ENCODE data around the gene RBCK1.
"Not testable (repeated sequence)": the region's sequence is repeated elsewhere in the genome, so short reads cannot be mapped to it uniquely, and the experiment has no call there.

RBCK1 gene

DNA sequence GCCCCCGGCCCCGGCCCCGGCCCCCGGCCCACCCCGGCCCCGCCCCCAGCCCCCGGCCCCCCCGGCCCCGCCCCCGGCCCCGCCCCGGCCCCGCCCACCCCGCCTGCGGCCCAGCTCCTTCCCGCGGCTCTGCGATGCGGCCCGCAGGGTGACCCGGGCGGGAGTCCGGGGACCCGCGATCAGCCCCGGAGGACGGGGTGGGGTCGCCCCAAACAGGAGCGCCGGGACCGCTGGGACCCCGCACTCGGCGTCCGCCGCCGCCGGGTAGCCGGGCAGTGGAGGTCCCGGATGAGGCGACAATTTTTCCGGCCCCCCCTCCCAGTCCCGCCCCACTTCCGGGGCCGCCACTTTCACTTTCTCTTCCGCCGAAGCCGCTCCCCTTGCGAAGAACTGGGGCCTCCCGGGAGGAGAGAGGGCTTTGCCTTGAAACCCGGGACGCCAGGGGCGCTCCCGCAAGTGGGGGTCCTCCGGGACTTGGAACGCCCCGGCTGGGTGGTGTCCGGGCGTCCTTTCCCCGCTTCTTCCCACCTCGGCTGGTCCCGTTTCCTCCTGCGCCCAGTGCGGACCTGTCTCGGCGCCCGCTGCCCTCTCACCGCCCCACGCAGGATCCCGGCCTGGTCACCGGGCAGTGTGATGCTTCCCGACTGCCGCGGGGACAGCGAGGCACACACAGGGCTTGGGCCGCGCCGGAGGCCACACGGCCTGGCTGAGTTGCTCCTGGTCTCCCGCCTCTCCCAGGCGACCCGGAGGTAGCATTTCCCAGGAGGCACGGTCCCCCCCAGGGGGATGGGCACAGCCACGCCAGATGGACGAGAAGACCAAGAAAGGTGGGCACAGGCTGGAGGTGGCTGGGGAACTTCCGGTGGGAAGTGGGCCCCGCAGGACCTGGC lies at the start of gene RBCK1:
Gene RBCK1 (plus strand): TSS at position 347 of the 890 bp plus-strand sequence. CDS start 459 bp downstream, at position 806.
- peak; percentile 90 for DNase-seq (ENCODE audit: low spot score)

DNA sequence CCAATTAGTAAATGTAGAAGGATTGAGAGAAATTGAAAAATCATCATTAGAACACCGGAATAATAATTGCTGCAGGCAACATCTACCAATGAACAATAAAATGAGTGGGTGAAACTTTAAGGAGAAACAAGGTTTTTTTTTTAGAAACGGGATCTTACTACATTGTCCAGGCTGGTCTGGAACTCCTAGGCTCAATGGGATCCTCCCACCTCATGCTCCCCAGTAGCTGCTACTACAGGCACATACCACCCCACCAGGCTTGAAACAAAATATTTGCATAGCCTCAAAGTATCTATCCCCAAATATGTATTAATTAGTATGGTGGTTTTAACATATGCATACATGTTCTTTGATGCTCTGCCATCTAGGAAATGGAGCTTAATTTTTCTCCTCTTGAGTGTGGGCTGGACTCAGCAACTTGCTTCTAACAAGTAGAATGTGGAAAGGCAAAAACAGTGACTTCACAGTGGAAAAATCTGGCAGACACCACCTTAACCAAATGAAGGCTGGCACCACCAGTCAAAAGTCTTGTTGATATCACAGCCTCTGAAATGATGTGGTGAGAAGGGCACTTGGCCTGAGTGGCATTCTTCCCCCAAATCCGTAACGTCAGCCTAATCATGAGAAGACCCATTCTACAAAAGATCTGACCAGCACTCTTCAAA lies 49.1 kb upstream of the RBCK1 start:
- no peak for DNase-seq (ENCODE audit: low spot score)

DNA sequence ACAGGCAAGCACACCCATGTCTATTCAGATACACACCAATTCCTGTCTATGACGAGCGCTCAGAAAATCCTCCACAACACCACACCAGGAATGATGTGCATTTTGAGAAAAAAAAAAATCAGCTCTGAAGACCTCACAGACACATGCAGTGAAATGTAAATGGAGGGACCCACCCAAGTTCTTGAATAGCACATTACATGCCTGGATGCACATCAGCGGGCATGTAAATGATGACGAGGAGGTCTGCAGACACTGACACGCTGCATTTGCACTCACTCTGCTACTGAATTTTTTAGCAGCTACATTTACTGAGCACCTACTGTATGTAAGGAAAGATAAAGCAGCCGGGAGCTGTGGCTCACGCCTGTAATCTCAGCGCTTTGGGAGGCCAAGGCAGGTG lies 46.5 kb upstream of the RBCK1 start:
- DNase-seq (ENCODE audit: low spot score): no peak

DNA sequence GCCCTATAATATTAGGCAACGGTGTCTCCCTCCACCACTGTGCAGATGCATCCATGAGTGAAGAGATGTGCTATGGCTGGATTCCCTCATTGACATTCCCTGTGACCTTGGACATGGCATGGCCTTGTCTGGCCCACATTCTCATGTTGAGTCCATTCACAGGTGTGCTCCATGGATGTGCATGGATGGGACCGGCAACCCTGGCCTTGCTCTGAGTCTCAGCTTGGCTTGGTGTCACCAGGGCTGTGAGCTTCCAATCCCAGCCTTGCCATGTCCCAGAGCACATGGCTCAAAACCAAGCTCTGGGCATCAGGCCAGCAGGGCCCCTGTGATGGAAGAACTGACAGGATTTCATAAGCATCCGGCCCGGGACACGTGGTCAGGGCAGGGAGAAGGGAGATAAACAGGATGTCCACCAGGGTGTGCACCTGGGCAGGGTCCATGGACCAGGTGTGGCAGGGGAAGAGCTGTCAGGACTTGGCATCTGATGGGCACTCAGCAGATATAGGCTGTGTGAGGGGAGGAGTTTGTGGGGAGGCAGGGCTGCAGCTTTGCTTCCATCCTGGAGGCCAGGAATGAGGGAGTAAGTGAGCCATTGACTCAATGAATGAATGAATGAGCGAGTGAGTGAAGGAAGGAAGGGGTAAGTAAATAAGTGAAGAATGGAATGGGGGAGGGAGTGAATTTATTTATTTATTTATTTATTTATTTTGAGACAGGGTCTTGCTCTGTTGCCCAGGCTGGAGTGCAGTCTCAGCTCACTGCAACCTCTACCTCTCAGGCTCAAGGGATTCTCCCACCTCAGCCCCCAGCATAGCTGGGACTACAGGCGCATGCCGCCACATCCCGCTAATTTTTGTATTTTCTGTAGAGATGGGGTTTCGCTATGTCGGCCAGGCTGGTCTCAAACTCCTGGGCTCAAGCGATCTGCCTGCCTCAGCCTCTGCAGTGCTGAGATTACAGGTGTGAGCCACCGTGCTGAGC lies 45.5 kb upstream of the RBCK1 start:
- peak; percentile 20 for DNase-seq (ENCODE audit: low spot score)

DNA sequence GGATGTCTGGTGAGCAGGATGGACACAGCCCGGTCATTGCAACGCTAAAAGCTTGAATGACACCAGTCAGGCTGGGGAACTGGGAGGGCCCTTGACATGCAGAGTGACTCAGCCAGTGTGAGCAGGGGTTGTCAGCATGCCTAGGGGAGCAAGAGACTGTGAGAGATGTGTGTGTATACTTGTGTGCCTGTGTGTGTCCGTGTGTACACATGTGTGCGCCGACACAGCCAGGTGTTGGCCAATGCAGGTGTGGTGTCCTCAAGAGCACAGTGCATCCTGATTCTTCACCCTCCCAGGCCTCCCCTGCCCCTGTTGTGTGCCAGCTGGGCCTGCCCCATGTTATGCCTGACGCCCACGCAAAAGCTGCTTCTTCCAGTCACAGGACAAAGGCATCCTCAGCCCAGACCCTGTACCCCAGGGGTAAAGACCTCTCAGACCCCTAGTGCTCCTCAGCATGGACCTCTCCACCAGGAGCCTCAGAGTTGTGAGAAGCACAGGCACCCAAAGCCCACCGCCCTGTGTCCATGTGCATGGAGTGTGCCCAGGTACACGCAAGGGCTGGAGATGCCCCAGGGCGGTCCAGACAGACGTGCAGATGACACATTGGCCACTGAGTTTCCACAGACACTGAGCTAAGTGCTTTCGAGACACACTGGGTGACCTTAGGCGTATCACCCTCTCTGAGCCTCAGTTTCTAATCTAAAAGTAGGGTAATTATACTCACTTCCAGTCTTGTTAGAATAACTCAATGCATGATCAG lies 44.6 kb upstream of the RBCK1 start:
- no peak for DNase-seq (ENCODE audit: low spot score)

DNA sequence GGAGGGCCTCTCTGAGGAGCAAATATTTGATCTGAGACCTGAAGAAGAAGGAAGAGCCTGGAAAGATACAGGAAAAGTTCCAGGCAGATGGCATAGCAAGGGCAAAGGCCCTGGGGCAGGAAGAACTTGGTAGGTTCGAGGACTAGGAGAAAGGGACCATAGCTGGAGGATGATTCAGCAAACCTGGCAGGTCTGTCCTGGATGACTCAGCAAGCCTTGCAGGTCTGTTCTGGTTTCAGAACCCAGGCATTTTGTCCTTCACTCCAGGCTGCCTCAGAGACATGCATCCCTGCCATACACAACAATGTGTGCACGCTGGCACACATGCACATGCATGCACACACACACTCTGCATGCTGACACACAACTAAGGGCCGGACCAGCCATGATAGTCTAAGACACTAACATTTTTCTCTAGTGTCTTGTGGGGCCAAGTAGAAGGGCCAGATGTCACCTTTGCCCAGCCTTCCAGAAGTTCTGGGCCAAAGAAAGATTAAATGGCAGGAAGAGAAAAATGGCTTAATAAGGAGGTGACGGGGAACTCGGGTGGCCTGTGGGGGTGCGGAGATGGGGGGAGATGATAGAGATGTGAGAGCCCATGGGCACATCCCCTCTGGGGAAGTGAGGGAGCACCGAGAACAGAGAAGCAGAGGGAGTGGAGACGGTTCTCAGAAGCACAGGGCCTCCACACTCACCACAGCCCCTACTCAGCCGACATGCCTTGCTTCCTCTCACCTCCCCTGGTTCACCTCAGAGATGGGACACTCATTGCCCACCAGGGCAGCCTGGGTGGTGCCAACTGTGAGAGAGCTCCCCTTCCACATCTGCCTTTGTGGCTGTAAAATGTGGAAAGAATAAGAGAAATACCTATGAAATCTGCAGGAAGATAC lies 42.9 kb upstream of the RBCK1 start:
- DNase-seq (ENCODE audit: low spot score): no peak

DNA sequence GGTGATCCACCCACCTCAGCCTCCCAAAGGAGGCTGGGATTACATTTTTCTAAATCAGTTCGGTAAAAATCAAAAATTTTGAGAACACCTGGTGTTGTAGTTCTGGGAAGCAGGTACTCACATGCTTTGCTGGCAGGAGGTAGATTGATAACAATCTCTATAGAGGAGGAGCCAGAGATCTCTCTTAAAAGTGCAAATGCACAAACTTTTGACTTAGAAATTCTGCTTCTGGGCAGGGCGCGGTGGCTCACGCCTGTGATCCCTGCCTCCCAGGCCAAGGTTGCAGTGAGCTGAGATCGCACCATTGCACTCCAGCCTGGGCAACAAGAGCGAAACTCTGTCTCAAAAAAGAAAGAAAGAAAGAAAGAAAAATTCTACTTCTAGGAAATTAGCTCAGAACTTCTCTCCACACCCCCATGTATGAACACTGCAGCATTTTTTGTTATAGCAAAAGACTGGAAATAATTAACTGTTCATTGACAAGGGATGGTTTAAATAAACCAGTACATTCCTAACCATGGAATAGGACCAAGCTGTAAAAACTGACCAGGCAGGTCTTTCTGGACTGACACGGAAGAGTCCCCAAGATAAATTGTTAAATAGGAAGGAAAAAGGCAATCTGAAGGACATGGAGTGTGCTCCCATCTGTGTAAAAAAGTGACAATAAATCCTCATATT lies 41.9 kb upstream of the RBCK1 start:
- peak; percentile 18 for DNase-seq (ENCODE audit: low spot score)

DNA sequence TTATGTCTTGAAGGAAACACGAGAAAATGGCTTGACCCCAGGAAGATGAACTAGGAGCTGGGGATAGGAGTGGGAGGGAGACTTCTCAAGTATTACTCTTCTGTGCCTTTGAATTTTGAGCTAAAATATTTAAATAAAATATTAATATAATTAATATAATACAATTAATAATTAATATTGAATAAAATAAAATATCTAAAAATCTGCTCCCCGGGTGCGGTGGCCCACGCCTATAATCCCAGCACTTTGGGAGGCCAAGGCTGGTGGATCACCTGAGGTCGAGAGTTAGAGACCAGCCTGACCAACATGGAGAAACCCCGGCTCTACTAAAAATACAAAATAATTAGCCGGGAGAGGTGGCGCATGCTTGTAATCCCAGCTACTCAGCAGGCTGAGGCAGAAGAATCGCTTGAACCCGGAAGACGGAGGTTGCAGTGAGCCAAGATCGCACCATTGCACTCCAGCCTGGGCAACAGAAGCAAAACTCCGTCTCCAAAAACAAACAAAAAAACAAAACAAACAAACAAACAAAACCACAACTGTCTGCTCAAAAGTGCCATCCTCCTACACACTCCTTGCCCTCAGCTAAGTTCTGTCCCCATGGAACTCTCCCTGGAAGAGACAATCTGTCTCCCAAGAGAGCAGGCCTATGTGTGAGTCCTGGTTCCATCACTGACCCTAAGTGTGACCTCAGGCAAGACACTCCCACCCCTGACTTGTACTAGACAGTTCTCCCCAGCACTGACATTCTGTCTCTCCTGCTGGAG lies 41.2 kb upstream of the RBCK1 start:
- no peak for DNase-seq (ENCODE audit: low spot score)

DNA sequence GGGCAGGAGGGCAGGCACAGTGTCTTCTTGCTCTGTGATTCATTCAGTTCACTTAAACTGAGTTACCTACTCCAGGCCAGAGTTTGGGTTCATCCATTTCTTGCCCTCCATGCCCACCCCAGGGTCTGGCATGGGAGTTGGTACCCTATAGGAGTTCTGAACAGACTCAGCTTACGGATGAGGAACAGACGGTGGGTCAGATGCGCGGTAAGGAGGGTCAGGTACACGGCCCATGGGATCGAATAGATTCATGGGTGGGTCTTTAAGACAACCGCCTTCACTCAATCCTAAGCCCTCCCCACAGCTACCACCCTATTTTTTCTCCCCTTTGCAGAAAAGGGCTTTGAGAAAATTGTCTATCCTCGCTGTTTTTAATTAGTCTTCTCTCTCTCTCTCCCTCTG lies 40.6 kb upstream of the RBCK1 start:
- no peak for DNase-seq (ENCODE audit: low spot score)

DNA sequence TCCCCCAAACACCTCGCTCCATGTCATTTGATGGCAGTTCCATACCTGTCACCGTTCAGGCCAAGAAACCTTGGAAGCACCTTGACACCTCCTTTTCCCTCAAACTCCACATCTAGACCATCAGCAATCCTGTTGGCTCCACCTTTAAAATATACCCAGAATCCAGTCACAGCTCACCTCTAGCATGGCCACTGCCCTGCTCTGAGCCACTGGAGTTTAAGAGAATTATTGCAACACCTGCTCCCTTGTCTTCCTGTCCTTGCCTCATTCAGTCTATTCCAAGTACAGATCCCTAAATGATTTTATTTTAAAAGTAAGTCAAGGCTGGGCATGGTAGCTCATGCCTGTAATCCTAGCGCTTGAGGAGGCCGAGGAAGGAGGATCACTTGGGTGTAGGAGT lies 39.2 kb upstream of the RBCK1 start:
- no peak for DNase-seq (ENCODE audit: low spot score)

DNA sequence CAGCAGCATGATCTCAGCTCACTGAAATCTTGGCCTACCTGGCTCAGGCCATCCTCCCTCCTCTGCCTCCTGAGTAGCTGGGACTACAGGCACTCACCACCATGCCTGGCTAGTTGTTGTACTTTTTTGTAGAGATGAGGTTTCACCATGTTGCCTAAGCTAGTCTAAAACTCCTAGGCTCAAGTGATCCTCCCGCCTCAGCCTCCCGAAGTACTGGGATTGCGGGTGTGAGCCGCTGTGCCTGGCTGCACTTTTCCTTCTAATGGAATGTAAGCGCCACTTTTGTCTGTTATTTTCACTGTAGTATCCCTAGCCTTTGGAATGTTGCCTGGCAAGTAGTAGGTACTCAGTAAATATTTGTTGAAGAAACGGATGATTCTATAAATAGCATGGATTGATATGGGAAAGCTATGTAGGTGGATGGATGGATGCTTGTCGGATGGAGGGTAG lies 37.9 kb upstream of the RBCK1 start:
- no peak for DNase-seq (ENCODE audit: low spot score)

DNA sequence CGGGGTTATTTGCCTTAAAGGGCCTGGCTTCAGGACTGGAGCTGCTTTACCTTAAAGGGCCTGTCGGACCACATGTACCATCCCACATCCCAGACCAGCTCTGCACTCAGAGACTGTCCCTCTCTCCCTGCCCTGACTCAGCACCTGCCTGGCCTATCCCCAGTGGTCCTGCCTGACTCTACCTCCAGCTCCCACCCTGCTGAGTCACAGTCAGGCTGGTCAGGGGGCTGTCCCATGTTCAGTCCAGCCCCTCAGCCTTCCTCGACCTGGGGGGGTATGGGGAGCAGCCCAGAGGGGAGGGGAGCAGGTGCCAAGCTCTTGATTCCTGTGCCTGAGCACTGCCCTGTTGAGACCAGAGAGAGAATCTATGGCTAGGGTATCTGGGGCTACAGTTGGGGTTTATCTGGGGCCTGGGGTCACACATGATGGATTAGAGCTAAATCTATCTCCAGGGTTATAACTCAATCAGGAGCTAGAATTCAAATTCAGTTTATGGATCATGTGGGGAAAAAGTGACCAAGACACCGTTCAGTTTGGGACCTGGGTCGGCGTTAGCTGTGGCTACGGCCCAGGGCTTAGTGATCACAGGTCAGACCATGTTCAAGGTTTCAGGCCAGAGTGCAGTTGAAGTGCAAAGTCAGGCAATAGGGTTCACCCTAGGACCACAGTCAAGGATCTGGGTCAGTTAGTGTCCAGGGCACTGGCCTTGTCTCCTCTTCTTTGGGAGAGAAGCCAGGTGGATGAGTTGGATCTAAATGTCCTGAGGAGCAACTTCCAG lies 36.9 kb upstream of the RBCK1 start:
- no peak for DNase-seq (ENCODE audit: low spot score)

DNA sequence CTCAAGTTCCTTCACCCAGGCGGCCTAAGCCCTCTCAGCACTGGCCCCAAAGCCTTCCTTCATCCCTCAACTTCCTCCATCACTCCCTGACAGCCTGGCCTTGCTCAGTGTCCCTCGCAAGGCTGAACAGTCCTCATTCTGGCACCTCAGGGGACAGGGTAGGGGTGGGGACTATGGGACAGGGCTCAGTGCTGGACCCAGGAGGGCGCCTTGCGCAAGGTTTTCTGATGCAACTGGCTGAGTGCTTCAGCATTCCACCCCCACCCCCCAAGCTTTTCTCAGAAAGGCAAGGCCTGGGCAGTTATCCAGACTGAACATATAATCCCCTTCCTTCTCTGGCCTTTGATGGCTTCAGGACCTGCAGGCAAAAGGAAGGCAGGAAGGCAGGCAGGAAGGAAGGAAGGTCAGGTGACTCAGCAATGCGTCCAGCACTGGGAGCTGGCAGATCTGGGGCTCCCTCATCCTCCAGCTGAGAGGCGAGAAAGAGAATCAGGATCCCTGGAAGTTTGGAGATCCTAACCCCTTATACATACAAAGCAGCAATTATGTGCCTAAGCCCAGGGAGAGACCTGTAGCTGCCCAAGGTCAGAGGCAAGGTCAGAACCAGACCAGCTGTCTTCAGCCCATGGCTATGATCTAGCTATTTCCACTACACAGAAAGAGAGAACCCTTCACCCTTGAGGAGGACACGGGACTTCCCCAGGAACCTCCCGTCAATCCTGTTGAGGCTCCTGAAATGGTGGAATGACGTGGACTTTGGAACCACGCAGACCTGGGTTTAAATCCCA lies 36.1 kb upstream of the RBCK1 start:
- DNase-seq (ENCODE audit: low spot score): no peak

DNA sequence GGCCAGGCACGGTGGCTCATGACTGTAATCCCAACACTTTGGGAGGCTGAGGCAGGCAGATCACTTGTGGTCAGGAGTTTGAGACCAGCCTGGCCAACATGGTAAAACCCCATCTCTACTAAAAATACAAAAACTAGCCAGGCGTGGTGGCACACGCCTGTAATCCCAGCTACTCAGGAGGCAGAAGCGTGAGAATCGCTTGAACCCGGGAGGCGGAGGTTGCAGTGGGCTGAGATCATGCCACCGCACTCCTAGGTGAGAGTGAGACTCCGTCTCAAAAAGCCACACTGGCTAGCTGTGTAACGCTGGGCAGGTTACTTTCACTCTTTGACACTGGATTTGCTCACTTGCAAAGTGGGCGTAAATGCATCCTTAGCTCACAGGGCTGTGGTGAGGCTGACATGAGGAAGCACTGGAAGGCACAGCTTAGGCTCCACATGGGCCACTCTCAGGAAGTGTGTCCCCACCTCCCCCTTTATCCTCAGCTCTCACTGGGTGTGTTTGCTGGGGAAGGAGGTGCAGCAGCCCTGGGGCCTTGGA lies 35.5 kb upstream of the RBCK1 start:
- DNase-seq (ENCODE audit: low spot score): not testable (repeated sequence)

DNA sequence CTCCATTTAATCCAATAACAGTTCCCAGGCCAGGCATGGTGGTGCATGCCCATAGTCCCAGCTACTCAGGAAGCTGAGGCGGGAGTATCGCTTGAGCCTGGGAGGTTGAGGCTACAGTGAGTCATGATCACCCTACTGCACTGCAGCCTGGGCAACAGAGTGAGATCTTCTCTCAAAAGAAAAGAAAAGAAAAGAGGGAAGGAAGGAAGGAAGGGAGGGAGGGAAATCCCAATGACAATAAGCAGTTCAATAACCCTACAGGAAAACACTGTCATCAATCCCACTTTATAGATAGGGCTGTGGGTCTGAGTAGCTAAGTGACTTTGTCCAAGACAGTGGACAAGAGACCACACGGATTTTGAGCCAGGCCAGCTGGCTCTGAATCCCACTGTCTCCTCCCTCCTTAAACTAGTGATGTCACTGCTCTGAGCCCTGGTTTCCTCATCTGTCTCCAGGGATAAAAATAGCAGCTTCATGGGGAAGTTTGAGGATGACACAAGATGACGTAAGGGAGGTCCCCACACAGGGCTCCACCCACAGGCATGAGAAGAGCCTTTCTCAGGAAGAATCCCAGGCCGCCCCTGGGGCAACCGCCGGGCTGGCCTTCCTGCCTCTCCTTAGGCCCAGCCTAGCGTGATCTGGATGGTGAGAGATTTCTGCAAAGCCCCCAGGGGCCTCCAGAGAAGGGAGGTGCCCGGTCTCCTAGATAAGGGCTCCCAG lies 34.8 kb upstream of the RBCK1 start:
- no peak for DNase-seq (ENCODE audit: low spot score)

DNA sequence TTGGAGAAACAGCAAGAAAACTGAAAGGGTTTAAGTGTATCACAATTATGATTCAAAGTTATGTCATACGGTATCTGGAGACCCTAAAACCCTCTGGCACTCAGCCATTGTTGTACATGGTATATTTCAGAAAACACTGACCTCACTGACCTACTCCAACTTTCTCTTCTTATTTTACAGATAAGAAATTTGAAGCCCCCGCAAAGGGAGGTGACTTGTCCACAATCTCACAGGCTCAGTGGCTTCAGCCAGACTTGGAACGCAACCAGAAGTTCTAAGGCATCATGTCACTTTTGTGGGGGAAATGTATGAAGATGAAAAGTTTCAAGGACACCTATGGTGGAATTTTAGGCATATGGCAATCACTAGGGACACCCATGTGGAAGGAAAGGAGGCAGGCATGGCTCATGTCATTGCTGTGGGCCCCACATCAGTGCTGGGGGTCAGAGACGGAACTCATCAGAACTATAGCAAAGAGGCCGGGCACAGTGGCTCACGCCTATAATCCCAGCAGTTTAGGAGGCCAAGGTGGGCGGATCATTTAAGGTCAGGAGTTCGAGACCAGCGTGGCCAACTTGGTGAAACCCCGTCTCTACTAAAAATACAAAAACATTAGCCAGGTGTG lies 32.7 kb upstream of the RBCK1 start:
- no peak for DNase-seq (ENCODE audit: low spot score)

All from CD4-positive, alpha-beta T cell treated with Interleukin-2 at 100 ng/mL for 4 hours (primary cell).